Epithelial cell of esophagus (primary cell): ENCODE measurements around the gene RFTN2.

ENCODE experiments used
- DNase-seq: peaks from one replicate; pipeline ENCODE4 v3.0.0; 2010; ENCODE audit warnings: low read depth
- H3K4me3 ChIP-seq: 2 replicates; pipeline ENCODE4 v1.5.1; 2011; ENCODE audit warnings: mild to moderate bottlenecking, low read length, control low read depth
- TF ChIP-seq, protein P1 (sequence below): IDR thresholded peaks from 2 replicates; pipeline ENCODE4 v1.5.1; 2011; ENCODE audit warnings: low read depth, mild to moderate bottlenecking, low read length, control low read depth, inconsistent platforms; ENCODE audit not compliant: insufficient read depth; ENCODE audit errors: missing control alignments

The RFTN2 gene

GRCh38 chr2:197673106-197673505, 2.3 kb downstream of the RFTN2 start:
- no peak overlapping the region for H3K4me3 ChIP-seq
- TF ChIP-seq, protein P1, sequence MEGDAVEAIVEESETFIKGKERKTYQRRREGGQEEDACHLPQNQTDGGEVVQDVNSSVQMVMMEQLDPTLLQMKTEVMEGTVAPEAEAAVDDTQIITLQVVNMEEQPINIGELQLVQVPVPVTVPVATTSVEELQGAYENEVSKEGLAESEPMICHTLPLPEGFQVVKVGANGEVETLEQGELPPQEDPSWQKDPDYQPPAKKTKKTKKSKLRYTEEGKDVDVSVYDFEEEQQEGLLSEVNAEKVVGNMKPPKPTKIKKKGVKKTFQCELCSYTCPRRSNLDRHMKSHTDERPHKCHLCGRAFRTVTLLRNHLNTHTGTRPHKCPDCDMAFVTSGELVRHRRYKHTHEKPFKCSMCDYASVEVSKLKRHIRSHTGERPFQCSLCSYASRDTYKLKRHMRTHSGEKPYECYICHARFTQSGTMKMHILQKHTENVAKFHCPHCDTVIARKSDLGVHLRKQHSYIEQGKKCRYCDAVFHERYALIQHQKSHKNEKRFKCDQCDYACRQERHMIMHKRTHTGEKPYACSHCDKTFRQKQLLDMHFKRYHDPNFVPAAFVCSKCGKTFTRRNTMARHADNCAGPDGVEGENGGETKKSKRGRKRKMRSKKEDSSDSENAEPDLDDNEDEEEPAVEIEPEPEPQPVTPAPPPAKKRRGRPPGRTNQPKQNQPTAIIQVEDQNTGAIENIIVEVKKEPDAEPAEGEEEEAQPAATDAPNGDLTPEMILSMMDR: no peak
- no peak for DNase-seq

DNA sequence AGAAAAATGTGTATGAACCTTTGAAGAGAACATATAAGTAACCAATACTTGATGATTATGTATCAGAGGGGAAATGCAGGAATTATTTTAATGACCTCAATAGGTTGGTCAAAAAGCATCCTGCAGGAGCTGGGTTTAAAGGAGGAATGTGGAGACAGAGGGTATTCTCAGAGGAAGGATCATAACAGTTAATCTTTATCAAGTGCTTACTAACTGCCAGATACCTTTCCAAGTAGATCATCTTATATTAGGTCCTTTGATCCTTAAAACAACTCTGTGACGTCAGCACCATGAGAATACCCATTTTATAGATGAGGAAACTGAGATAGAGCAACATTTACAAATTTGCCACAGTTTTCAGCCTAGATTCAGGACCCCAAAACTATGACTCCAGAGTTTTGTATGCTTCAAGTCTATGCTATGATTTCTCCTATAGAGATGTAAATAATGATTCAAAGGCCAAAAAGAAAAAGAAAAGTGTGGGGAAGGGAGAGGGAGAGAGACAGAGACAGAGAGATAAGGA, 3.0 kb downstream of the RFTN2 start:
- no peak for DNase-seq
- TF ChIP-seq, protein P1: no peak
- H3K4me3 ChIP-seq: no peak overlapping the region

GRCh38 chr2:197669077-197669476, 6.3 kb downstream of the RFTN2 start:
- TF ChIP-seq, protein P1: no peak
- no peak for DNase-seq
- H3K4me3 ChIP-seq: no peak overlapping the region

- H3K4me3 ChIP-seq: no peak overlapping the region
- TF ChIP-seq, protein P1: no peak
- peak; percentile 14 for DNase-seq
Observed at GRCh38 chr2:197668296-197668695, 7.1 kb downstream of the RFTN2 start.

GRCh38 chr2:197666277-197666676, 9.1 kb downstream of the RFTN2 start:
- DNase-seq: no peak
- TF ChIP-seq, protein P1: no peak
- H3K4me3 ChIP-seq: no peak overlapping the region

DNA sequence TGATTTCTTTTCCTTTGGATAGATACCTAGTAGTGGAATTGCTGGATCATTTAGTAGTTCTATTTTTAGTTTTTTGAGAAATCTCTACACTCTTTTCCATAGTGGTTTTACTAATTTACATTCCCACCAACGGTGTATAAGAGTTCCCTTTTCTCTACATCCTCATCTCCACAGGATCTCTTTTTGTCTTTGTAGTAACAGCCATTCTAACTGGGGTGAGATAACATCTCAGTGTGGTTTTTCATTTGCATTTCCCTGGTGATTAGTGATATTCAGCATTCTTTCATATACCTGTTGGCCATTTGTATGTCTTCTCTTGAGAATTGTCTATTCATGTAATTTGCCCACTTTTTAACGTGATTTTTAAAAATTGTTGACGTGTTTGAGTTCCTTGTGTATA, 13.8 kb downstream of the RFTN2 start:
- TF ChIP-seq, protein P1: no peak
- no peak for DNase-seq
- no peak overlapping the region for H3K4me3 ChIP-seq

DNA sequence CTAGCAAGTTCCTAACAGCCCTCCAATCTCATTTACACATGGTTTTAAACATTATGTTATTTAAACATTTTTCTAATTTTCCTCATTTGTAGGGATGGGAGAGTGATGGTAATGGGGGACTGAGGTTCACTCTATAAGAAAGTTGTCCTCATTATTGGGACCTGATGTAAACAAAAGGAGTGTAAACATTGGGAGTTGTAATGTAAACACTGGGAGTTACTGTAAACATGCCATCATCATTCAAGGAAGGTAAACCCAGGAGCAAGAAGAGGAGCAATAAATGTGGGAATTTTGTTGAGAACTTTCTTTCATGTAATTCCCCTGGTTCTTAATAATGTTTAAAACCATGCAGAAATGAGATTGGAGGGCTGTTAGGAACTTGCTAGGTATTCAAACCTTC, 17.8 kb downstream of the RFTN2 start:
- TF ChIP-seq, protein P1: no peak
- H3K4me3 ChIP-seq: no peak overlapping the region
- DNase-seq: no peak
